Renal cortex interstitium (tissue), 11 donors: ENCODE measurements around the gene CIPC. TPM values are rescaled to one million over a fixed set of nuclear protein-coding genes. Genes with fewer than 3 reads are reported as not detected.

Experiments
- DNase-seq, 11 donors: peaks; one replicate each; pipeline ENCODE4 v3.0.0-alpha.2; 2013; ENCODE audit warnings: low read depth in 9 of 11, low spot score in 4 of 11; ENCODE audit errors: extremely low read depth in 1 of 11
- polyA plus RNA-seq, 3 donors: library from polyadenylated mRNA; unstranded; fragments of 120-200 nt; gene quantifications; one replicate each; pipeline ENCODE4 v1.2.1, GENCODE V29; 2013; ENCODE audit not compliant: insufficient read length in 3 of 3

CIPC gene
- polyA plus RNA-seq, 3 donors, result 21.8 to 29.0 (median 26.0) TPM

DNA sequence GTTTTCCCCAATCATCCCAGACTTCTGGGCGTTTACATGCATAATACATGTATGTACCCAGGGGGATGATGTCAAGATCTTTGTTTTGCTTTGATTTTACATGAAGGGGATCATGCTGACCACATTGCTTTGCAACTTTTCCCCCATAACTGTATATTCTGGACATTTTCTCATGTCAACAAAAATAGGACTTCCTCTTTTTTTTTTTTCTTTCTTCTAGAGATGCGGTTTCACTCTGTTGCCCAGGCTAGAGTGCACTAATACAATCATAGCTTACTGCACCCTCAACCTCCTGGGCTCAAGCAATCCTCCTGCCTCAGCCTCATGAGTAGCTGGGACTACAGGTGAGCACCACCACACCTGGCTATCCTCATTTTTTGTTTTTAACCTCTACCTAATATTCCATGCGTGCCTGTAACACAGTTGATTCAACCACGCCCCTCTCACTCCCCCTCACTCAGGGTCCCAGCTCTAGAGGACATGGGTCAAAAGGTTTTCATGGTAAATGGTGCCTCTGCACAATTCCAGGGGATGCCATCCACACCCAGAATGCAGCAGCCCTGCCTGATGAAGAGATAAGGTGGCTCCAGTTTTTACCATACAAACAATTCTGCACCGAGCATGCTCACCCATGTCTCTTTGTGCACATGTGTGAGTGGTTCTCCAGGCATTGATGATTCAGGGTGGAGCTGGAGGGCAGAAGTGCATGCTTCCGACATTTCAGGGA lies 32.0 kb upstream of the CIPC start:
- no peak for DNase-seq

DNA sequence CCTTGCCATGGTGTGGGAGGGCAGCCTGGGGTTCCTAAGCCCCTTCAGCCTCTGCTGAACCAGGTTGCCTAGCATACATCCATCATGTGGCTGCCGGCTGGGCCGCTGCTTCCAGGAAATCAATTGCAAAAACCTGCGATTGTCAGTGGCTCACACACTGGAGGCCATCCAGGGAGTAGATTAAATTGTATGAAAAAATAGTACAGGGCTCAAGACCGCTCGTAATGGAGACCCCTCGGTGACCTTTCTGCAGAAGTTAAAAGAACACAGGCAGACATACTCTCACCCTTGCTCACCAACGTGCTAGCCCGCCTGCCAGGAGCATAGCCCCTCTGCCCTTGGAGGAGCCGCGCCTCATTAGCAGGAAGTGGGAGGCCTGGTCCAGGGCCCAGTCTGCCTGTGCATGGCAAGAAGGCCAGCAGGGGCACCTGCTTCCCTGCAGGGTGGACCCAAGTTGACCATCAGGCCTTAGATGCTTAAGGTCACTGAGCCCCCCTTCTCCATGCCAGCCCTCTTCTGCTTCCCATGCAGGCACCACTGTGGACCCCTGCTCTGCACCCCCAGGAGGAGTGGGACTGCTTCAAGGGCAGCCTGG lies 31.4 kb upstream of the CIPC start:
- no peak for DNase-seq

DNA sequence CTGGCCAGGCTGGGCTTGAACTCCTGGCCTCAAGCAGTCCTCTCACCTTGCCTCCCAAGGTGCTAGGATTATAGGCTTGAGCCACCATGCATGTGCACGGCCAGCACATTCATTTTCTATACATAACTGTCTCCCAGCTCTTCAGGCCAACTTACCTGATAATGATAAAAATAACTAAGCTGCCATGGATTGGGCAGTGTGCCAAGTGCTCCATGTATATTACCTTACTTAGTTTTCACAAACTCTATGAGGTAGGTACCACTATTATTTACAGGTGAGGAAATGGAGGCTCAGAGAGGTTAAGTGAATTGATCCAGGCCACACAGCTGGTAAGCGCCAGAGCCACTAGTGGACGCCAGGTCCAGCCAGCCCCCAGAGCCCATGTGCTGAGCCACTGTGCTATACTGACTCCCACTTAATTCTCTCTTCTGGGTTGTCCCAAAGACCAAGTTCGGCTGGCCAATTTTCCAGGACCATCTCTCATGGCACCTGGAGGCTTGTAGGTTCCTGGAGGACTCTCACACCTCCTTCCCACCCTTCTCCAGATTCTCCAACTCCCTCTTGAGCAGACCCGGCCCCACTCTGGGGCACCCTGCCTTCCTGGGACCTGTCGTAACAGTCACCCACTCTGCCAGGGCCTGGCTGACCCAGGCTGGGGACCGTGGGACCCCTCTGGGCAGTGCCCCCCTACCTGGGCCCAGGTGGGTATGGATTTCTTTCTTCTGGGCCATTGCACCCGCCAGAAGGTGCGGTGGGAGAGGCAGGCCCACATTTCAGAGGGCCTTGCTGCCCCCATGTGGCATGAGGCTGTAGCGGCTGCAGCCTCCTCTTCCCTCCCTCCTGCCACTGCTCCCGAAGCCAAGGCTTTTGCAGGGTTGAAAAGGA lies 30.2 kb upstream of the CIPC start:
- DNase-seq, result peak in 2 of 11 donors; percentile 49 to 67

DNA sequence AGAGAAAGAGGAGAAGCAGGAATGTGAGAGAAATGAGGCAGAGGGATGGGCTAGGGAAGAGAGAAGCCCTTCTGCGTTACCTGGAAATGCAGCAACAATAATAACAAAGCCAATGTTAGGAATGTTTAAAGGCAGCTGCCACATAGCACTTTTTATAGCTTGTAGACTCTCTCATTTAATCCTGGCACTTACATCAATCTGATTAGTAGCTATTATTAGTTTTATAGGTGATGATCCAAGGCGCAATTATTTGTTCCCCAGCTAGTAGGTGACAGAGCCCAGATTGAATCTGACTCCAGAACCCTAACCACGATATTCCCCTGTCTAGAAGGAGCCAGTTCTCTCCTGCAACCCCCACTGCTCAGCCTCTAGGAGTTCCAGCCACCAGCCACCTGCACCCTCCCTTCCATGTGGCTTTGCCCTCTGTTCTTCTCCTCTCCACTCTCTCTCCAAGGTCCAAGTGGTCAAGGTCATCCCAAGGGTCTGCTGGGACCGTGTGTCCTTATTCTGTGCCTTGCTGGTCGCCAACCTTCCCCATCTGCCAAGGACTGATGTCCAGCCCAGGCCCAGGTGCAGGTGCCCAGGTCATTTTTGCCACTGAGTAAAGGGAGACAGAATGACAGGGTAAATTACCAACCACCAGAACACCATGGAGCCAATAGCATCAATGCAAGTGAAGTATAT lies 29.4 kb upstream of the CIPC start:
- DNase-seq, result no peak

DNA sequence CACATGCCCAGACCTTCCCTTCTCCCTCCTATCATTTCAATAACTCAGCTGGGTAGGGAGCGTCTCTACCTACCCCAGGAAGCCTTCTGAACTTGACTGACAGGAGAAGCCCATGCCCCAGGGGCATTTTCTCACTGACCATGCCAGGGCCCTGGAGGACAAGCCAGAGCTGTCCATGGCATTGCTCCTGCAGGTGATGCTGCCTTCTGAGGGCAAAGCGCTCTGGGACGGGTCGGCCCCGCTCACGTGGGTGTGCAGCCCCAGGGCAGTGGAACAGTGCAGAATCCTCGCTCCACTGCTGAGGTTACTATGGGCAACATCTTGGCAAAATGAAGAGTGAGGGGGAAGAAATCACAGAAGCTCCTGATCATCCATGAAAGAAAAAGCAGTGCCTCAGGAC lies 28.5 kb upstream of the CIPC start:
- no peak for DNase-seq

DNA sequence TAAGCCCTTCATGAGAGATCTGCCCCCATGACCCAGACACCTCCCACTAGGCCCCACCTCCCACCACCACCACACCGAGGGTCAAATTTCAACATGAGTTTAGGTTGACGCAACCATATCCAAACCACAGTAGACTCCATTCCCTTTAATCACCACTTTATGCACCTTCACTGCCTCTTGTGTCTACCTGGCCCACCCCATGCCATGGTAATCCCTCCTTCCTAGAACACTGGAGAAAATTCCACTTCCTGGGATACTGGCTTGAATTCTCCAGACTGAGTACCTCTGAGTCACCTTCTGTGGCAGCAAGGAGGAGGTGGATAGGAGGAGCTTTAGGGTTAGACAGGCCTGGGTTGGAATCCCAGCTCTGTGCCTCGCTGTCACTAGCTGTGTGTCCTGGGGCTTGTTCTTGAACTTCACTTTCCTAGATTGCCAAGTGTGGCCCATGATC lies 26.1 kb upstream of the CIPC start:
- DNase-seq, result no peak

DNA sequence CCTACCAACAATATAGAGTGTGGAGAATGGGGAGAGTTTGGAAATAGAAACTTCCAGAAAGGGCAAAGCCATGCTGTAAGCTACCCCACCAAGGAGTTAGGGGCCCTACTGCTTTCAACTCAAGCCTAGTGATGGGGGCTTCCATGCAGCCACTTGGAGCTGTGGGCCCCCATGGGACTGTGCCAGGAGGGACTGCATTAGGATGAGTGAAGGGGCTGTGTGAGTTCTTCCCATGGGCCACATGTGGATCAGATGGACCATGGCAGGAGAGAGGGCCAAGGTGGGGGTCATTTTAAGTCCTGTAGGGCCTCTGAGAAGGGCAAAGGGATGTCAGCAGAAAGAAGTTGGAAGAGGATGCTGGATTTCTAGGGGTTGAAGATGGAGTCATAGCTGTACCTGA lies 23.1 kb upstream of the CIPC start:
- no peak for DNase-seq

DNA sequence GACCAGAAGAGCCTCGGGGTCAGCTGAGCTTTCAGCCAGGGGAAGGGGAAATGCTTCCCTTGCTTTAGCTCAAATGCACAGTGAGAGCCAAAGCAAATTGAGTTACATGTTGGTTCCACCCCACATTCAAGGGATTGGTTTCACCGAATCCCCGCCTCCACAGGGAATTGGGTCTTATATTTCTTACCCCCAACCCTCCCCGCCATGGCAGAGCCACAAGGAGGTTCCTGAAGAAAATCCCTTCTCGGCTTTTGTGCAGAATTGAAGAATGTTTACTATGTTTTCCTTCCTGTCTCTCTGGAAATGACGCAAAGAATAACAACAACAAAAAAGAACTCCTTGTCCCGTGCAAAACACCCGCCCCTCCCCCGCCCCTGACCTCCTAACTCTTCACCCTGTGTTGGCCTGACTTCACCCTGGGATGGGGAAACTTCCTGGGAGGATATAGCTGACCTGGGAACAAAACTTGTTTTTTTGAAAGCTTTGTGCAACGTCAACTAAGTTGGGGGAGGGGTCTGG lies 21.9 kb upstream of the CIPC start:
- peak in 7 of 11 donors; percentile 39 to 80 (median 78) for DNase-seq

DNA sequence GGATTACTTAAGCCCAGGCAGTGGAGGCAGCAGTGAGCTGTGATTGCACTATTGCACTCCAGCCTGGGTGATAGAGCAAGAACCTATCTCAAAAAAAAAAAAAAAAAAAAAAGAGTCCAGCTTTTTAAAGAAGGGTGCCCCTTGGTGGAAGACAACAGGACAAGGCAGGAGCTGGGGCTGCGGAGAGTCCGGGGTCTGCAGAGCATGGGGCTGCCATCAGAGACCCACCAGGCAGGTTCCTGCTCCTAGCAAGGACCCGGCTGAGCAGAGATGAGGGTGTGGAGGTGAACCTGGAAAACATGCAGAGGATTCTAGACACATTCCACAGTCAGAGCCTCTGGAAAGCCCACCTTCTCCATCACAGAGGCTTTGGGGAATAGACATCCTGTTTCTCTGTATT lies 21.0 kb upstream of the CIPC start:
- DNase-seq, result no peak

DNA sequence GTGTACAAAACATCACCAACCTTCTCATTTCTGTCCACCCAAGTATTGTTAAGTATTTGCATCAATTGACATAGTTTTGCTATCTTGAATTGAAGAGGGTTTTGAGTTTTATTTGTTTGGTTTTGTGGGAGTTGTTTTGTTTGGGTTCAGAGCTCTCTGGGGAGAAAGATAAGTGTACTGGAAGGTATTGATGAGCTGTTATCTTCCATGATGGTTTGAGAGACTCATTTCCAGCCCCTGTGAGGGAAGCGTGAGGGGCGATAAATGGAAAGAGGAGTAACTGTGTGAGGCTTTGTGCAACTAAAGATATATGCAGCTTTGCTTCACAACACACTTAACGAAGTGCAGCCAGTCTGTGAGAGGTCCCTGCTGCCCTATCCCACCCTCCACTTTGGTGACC lies 15.7 kb upstream of the CIPC start:
- no peak for DNase-seq

DNA sequence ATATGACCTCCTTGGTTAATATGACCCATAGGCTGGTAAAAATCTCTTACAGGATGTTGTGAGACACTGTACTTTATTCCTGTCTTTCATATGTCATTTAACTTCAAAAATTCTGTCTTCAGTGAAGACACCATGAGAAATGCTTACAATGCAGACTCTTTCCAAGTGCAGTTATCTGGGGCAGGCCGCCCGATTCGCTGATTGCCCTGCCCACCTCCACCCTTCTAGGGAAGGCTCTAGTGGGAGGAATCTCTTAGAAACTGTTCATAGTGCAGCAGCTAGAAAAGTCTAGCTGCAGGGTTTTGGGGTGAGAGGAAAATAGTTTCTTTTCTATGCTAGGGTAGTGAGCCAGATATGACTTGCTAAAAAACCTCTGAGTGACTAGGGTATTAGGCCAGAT lies 15.0 kb upstream of the CIPC start:
- no peak for DNase-seq

DNA sequence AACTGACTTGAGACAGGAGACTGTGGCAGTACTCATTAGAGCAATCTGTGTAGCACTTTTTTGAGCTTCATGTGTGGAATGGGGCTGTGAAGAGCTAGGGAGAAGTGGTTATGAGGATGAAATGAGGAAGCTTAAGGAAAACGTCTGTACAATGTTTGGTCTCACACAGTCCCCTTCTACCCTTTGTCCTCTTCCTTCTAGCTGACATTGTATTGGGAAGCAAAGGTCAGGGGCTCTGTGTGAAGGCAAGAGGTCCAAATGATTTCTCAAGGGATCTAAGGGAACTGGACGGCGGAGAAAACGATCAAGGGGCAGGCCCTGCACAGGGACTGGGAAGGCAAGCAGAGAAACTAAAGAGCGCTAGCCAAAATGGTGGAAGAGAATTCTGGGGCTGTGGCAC lies 13.1 kb upstream of the CIPC start:
- no peak for DNase-seq

DNA sequence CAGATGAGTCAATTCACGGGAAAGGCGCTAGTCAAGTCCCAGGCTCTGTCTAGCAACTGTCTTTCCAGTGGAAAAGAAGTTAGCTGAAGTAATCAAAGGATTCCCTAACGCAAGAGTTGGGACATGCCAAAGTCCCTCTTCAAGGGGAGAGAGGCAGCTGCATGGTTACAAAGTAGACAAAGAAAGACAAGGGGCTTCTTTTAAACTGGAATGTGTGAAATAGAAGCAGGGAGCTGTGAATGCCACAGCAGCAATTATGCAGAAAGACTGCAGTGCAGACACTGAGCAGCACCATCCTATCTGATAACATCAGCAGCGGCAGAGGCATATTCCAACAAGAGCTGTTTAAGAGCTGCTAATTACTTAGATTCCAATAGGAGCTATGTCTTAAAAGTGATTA lies 12.5 kb upstream of the CIPC start:
- DNase-seq, result no peak

DNA sequence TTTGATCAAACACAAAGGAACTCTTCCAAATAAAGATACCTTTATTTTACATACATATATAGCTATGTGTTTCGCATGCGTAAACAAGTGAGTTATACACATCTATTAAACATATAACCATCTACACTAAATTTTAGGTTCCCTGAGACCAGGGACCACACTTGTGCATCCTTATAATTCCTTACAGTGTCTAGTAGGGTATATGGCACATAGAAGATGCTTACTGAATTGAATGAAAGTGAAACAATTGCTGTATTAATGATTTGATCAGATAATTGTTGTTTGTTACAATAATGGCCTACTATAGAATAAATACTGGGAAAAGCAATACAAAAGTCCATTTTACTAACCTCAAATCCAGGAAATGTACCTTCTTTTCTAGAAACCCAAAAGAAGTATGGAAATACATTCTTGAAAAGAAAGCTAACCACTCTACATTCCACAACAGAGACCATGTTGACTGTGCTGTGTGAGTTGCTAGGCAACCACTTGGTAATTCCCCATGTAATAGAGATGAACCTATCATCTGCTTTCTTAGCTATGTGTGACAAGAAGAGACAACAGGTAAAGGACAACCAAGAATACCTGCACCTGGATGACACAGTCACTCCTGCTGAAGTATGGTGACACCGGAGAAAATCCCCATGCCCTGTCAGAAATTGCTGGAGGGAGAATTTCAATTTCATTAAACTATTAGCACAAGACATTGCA lies 11.9 kb upstream of the CIPC start:
- no peak for DNase-seq

DNA sequence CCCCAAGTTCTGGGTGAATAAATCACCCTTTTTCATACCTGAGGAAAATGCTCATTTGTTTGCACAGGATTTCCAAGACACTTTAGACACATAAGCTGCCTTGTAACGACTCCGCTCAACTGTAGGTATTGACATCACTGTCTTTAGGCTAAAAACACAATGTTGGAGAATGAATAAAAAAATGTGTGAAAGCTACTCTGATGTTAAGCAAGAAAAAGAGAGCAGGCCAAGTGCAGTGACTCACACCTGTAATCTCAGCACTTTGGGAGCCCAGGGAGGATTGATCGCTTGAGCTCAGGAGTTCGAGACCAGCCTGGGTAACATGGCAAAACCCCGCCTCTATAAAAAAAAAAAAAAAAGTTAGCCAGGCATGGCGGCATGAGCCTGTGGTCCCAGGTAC lies 11.1 kb upstream of the CIPC start:
- no peak for DNase-seq

DNA sequence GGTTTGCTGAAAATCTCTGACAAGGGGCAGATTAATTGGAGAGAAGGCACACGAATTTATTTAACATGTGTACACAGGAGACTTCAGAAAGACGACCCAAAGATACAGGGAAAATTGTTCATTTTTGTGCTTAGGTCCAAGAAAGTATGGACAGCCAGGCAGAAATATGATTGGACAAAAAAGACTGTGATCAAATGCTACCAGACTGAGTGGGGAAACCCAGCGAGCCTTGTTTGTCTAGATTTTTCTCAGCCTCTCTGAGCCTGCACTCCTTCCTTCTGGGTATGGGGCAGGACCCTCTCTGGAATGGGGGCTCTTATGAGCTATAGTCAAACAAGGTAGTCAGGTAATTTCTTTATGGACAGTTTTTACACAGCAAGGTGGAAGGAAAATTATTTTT lies 10.4 kb upstream of the CIPC start:
- DNase-seq, result no peak

DNA sequence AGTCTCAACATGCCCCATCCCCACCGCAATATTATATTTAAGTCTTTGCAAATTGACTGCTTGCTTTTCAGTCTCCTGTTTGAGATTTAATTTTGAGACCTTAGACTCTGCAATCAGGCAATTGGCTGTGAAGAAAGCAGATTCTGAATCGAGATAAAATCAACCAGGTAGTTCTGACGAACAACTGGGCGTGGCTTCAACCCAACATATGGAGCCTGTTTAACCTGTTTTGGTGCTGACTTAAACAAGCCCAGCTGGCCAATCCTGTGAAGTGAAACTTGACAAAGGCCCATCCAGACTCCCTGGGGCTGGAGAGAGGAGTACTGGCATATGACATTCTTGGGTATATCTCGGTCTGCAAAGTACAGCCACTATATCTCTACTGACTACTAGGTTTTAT lies 9.8 kb upstream of the CIPC start:
- peak in 4 of 11 donors; percentile 59 to 79 (median 72) for DNase-seq

DNA sequence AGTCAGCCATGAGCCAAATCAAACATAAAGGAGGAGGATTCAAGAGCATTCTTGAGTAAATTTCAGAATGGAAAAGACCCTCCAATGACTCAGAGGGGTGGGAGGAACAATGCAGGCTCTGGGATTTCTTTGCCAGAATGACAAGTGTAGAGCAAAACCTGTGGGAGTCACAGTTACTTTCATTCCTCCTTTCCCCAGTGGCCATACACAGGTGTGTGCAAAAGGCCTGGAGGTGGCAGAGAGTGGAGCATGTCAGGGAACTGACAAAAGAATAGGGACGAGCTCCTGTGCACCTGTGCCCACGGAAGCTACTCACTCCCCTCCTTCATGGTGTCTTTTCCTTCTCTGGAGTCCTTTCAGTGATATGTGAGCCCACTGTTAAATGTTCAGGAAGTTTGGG lies 9.4 kb upstream of the CIPC start:
- DNase-seq, result no peak

DNA sequence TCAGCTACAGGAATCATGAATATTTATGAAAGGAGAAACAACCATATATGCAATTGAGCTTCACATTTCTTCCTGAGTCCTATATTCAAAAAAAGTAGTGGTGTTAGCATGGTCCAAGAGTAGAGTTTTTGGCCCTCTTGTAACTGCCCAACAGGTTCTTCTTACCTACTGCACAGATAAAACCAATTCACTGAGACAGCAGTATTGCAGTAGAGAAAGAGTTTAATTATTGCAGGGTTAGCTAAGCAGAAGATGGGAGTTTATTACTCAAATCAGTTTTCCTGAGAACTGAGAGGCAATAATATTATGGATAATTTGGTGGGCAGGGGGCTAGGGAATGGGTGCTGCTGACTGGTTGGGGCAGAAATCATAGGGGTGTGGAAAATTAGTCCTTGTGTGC lies 6.5 kb upstream of the CIPC start:
- DNase-seq, result no peak
